Motor neuron (in vitro differentiated cells): ENCODE results near the gene KLK10. TPM values are rescaled to one million over a fixed set of nuclear protein-coding genes. Genes with fewer than 3 reads are reported as not detected.
"Not testable (repeated sequence)": the region's sequence is repeated elsewhere in the genome, so short reads cannot be mapped to it uniquely, and the experiment has no call there.

ENCODE experiments used
- ATAC-seq, 8 experiments: fragments of 200-7000 bp; cut with Tn5 transposase; replicated peaks in 6 of 8; 2 replicates each; pipeline ENCODE4 v1.8.0; 2021; ENCODE audit warnings: mild to moderate bottlenecking in 8 of 8, moderate library complexity in 8 of 8
- H3K27ac ChIP-seq, 2 donors: fragments of 250-450 bp; sonication (Bioruptor Pico); 2 replicates each; pipeline ENCODE4 v1.9.0; 2021; ENCODE audit warnings: antibody characterized with exemption in 2 of 2, mild to moderate bottlenecking in 2 of 2, moderate library complexity in 1 of 2
- H3K4me1 ChIP-seq, 2 donors: fragments of 250-450 bp; sonication (Bioruptor Pico); replicated peaks in 1 of 2; 2 replicates each; pipeline ENCODE4 v1.6.1; 2021; ENCODE audit warnings: antibody characterized with exemption in 2 of 2, mild to moderate bottlenecking in 2 of 2, moderate library complexity in 1 of 2
- H3K4me3 ChIP-seq, 5 donors: fragments of 250-450 bp; sonication (Bioruptor Pico); 2 replicates each; pipeline ENCODE4 v1.9.0; 2021; ENCODE audit warnings: antibody characterized with exemption in 5 of 5, mild to moderate bottlenecking in 5 of 5, moderate library complexity in 4 of 5
- WGBS, 10 experiments: fragments of 450-650 bp; shearing (Covaris generic); methylation state at CpG; one replicate each; pipeline ENCODE4 v1.0.0; 2022; 5-methylcytosine and 5-hydroxymethylcytosine counted together
- in situ Hi-C, 9 experiments: fragments of 400-800 bp; cut with MboI; loops; one replicate each; pipeline ENCODE4 v1.15.0; 2021; ENCODE audit warnings: low sequenced_read_pairs in 9 of 9, low pct_unique_long_range_greater_than_20kb in 2 of 9; ENCODE audit not compliant: unreplicated experiment in 9 of 9
- total RNA-seq, 8 experiments: library from RNA; unstranded; fragments of 300-600 nt; gene quantifications; 2 replicates each; pipeline versions ENCODE4 v1.2.3 to v1.2.4, GENCODE V29; 2022

KLK10 gene
- total RNA-seq, 8 experiments from 2014 or later, result 0.14 to 0.81 (median 0.37) TPM

DNA sequence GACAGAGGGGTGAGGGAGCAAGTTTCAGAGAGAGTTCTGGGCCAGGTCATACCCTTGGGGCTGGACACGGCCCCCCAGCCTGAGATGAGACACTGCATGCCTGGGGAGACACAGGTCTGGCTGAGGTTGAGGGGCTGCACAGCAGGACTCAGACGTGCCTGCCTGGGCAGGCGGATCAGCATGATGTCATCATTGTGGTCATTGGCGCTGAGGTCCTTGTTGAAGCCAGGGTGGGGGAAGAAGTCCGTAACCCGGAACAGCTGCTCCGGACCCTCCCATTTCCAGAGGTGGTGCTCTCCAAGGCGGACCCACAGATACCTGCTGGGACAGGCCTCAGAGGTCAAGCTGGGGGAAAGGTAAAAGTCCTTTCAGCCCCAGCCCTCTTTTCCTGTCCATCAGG lies 13.1 kb downstream of the KLK10 start:
- Histone ChIP-seq H3K4me3 (no peak overlapping the region), H3K27ac (no peak overlapping the region), H3K4me1 (no peaks in the 10 kb centered on the region)
- 0 to 71% (median 52%) methylated on average over 1 to 7 of the region's 8 CpGs; no CpG with 5 or more reads in 3 of the 10 experiments for WGBS, 10 experiments
- in situ Hi-C loops, result no loop called here
- no peak for ATAC-seq

DNA sequence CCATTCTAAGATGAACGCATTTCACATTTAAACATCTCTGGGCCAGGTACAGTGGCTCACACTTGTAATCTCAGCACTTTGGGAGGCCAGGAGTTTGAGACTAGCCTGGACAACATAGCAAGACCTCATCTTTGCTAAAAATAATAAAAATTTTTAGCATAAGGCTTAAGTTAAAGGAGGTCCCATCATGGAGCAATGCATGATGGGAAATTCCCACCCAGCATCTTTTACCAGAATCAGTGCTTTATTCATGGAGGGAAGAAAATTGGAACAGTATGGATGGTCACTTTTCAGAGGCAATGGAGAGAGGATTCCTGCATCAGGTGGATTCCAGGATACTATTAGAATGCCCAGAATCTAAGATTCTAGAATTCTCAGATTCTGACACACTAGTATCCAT lies 14.3 kb downstream of the KLK10 start:
- in situ Hi-C loops, result no loop called here
- no peak for ATAC-seq
- no peaks in the 10 kb centered on the region for H3K4me1 ChIP-seq
- 0 to 100% (median 71%) methylated on average over 1 of the region's 1 CpG; no CpG with 5 or more reads in 4 of the 10 experiments for WGBS, 10 experiments
- H3K27ac ChIP-seq, result no peak overlapping the region
- H3K4me3 ChIP-seq, result no peak overlapping the region

DNA sequence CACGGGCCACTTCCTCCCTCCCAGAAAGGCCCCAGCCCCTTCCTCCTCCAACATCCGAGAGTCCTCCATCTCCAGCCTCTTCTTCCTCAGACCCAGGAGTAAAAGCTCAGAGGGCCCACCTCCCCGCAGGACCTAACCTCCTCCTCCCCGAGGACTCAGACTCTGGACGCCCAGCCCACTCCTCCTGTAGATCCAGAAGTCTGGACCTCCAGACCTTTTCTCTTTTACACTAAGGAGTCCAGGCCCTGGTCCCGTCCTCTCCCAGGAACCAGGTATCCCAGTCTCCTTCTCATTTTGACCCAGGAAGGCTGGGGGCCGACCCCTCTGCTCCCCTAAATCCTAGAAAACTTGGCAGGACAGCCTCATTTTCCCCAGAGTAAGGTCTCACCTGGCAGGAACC lies 16.2 kb downstream of the KLK10 start:
- in situ Hi-C loops, result no loop called here
- Histone ChIP-seq H3K4me3 (no peak overlapping the region), H3K27ac (no peak overlapping the region), H3K4me1 (no peaks in the 10 kb centered on the region)
- WGBS, 10 experiments, result 27 to 80% (median 69%) methylated on average over 1 to 5 of the region's 7 CpGs; no CpG with 5 or more reads in 6 of the 10 experiments
- ATAC-seq, result no peak

DNA sequence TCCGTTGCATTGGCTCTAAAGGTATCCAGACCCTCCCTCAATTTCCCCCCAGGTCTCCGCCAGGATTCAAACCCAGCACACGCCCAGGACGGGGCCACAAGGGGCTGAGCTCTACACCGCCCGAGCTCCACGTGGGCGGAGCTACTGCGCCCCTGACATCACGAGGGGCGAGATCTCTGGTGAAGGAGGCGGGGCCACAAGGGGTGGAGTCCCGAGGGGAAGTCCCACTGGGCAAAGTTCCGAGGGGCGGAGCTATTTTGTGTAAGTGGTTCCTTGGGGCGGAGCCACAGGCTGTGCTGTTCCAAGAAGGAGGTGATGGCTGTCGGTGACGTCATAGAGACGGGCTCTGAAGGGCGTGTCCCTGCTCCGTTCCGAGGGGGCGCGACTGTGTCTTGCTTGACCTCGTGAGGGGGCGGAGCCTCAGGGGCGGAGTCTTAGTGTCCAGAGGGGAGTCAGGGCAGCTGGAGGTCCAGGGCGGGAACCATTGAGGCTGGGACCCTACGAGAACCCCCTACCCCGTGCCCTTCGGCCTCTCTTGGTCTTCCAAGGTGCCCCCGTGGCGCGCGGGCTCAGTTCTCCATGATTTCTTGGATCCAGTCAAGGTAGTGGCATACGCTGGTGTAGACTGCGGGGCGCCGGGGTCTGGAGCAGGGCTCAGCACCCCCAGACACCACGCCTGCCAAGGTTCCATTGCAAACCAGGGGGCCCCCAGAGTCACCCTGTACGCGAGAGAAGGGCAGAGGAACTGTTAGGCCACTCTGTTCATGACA lies 16.8 kb downstream of the KLK10 start:
- Histone ChIP-seq H3K27ac (no peak overlapping the region), H3K4me3 (no peak overlapping the region), H3K4me1 (no peaks in the 10 kb centered on the region)
- in situ Hi-C loops, result no loop called here
- 73 to 100% (median 86%) methylated on average over 2 to 4 of the region's 42 CpGs; no CpG with 5 or more reads in 6 of the 10 experiments for WGBS, 10 experiments
- ATAC-seq, result peak in 2 of 8 experiments; percentile 23 to 52

DNA sequence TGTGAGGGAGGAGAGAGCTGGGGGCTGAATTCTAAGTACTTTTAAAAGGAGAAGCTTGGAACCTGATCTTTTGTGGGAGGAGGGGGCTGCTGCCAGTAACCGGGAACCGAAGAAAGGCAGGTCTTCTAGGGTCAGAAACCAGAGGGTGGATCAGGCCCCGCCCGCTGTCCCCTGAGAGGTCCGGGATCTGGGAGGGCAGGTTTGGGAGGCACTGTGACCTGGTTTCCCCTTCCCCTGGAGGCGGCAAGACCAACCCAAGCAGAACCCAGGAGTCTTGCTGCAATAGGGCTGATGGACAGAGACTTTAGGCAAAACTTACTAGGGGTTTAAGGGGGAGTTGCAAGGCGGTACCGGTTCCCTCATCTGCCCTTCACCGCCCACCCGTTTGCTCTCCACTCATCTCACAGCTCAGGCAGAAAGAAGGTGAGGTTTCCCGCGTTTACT lies 17.4 kb downstream of the KLK10 start:
- Histone ChIP-seq H3K4me3 (no peak overlapping the region), H3K4me1 (no peaks in the 10 kb centered on the region), H3K27ac (no peak overlapping the region)
- in situ Hi-C loops, result no loop called here
- WGBS, 10 experiments, result 72 to 100% (median 83%) methylated on average over 2 to 4 of the region's 12 CpGs; no CpG with 5 or more reads in 6 of the 10 experiments
- ATAC-seq, result no peak

DNA sequence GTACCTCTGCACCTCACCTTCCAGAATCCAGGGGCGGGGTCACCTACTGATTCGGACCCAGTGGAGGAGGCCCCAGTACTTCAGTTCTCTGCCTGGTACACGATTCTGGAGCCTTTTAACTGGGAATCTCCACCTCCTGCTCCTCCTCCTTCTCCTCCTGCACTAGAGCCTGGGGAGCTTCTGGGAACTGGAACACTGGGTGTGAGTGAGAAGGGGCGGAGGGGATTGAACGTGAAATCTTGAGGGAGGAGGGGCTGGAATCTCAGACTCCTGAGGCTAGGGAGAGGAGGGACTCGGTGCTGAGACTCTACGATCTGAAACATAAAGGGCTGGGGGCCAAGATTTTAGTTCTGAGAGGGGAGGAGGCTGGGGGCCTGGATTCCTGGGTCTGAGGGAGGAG lies 18.0 kb downstream of the KLK10 start, which contains the start of gene KLK8:
KLK8 (minus strand) TSS at position 90 of the 400 bp plus-strand sequence. CDS start 437 bp downstream, outside the sequence.
- Histone ChIP-seq H3K4me3 (no peak within 1 kb of the TSS), H3K27ac (no peak within 1 kb of the TSS), H3K4me1 (no peaks in the 10 kb centered on the region)
- peak in 2 of 8 experiments; percentile 31 to 77 for ATAC-seq
- in situ Hi-C loops, result no loop called here
- no CpG with 5 or more reads among the region's 7 CpGs for whole genome bisulfite sequencing, 10 experiments

DNA sequence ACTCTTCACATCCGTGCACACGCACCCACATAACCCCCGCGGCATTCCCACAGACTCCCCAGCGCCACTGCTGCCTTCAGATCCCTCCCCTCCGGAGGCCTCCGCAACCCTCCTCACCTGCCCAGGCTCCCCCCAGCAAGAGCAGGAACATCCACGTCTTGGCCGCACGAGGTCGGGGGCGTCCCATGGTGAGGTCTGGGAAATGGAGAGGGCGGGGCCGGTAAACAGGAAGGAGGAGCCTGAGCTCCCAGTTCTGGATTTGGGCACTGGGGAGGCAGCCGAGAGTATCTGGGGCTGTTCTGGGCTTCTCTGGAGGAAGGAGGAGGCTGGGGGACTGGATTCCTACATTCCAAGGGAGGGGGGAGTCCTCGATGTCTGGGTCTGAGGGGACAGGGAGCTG lies 18.5 kb downstream of the KLK10 start:
- 0 to 100% methylated on average over 1 to 4 of the region's 16 CpGs; no CpG with 5 or more reads in 8 of the 10 experiments for WGBS, 10 experiments
- no peak overlapping the region for H3K27ac ChIP-seq
- peak in 1 of 8 experiments; percentile 58 for ATAC-seq
- H3K4me1 ChIP-seq, result no peaks in the 10 kb centered on the region
- in situ Hi-C loops, result no loop called here
- H3K4me3 ChIP-seq, result no peak overlapping the region

DNA sequence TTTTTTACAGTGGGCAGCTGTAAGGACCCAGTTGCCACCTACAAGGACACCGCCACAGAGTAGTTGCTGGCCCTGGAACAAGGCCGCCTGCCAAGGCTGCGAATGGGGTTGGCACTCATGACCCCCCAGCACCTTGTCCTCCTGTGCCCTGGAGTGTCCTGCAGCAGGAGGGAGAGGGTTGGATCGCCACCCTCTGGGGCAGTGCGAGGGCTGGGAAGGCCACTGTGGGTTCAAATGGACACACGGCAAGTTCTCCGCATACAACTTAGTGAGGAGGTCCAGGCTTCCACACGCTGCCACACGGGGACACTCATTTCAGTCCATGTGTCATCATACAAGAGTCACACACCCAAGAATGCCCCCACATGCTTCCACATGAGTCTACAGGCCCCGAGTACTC lies 19.1 kb downstream of the KLK10 start:
- H3K27ac ChIP-seq, result no peak overlapping the region
- H3K4me1 ChIP-seq, result no peaks in the 10 kb centered on the region
- WGBS, 10 experiments, result 81 to 94% (median 86%) methylated on average over 2 to 5 of the region's 10 CpGs; no CpG with 5 or more reads in 7 of the 10 experiments
- in situ Hi-C loops, result no loop called here
- no peak for ATAC-seq
- H3K4me3 ChIP-seq, result no peak overlapping the region

DNA sequence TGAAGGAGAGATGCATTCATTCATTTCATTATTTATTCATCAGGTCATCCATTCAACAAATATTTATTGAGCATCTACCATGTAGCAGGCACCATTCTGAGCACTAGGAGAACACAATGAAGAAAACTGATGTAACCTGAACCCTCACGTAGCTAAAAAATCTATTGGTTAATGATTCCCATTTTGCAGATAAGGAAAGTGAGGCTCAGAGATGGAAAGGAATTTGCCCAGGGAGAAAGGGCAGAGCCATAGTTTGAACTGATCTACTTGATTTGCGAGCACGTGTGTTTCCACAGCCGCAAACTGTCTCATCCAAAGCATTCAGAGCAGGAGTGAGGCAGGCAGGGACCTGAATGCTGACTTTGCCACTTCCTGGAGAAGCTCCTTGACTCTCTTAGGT lies 20.8 kb downstream of the KLK10 start:
- in situ Hi-C loops, result no loop called here
- Histone ChIP-seq H3K4me3 (no peak overlapping the region), H3K4me1 (no peaks in the 10 kb centered on the region), H3K27ac (no peak overlapping the region)
- ATAC-seq, result no peak
- WGBS, 10 experiments, result 30 to 100% (median 69%) methylated on average over 1 to 4 of the region's 4 CpGs; no CpG with 5 or more reads in 2 of the 10 experiments

DNA sequence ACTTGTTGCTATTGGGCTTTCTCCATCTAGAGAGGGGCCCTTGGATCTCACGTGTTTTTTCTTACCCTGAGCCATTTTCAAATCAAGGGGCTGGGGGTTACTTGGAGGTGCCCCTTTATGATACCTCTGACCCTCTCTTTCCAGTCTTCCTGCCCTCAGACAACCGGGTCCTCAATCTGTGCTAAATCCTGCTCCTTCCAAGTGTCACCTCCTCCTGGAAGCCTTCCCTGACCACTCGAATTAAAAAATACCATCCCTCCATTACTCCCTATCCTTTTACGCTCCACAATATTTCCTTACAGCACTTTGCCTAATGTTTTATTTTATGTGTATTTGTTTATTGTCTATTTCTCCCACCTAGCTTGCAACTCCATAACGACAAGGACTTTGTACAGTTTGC lies 21.4 kb downstream of the KLK10 start:
- Histone ChIP-seq H3K4me1 (no peaks in the 10 kb centered on the region), H3K27ac (no peak overlapping the region), H3K4me3 (no peak overlapping the region)
- ATAC-seq, result no peak
- WGBS, 10 experiments, result 10 to 90% (median 47%) methylated on average over 1 to 5 of the region's 5 CpGs
- in situ Hi-C loops, result no loop called here

DNA sequence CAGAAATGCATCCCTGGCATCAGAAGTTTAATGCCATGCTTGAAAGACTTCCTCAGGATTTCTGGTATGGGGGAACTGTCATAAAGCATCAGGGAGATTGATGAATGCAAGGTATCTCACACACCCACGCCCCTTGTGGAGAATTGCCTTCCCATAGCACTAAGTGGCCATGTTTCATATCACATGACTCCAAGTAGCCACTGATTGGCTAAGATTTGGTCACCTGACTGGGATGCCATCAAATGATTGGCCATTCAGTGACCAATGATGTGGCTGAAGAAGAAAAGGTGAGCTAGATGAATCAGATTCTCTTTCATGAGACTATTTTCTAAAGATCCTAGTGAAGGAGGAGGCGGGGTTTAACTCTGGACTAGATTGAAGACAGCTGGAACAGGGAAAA lies 25.4 kb downstream of the KLK10 start:
- 0 to 100% (median 32%) methylated on average over 1 to 2 of the region's 2 CpGs; no CpG with 5 or more reads in 4 of the 10 experiments for WGBS, 10 experiments
- in situ Hi-C loops, result no loop called here
- H3K27ac ChIP-seq, result no peak overlapping the region
- H3K4me1 ChIP-seq, result no peaks in the 10 kb centered on the region
- H3K4me3 ChIP-seq, result no peak overlapping the region
- ATAC-seq, result peak in 2 of 8 experiments; percentile 19 to 69

DNA sequence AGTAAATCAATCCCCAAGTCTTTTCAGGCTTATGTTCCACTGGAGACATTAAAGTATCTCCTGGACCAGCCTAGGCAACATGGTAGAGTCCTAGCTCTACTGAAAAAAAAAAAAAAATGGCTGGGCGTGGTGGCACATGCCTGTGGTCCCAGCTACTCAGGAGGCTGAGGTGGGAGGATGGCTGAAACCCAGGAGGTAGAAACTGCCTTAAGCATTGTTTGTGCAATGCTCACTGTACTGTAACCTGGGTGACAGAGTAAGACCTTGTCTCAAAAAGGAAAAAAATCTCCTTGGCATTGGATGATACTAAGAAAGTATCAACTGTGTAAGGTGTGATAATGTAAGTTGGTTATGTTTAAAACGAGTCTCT lies 26.9 kb downstream of the KLK10 start:
- H3K4me3 ChIP-seq, result no peak overlapping the region
- no peaks in the 10 kb centered on the region for H3K4me1 ChIP-seq
- 0 to 83% (median 25%) methylated on average over 1 to 2 of the region's 2 CpGs; no CpG with 5 or more reads in 1 of the 10 experiments for WGBS, 10 experiments
- ATAC-seq, result no peak
- in situ Hi-C loops, result no loop called here
- H3K27ac ChIP-seq, result no peak overlapping the region

DNA sequence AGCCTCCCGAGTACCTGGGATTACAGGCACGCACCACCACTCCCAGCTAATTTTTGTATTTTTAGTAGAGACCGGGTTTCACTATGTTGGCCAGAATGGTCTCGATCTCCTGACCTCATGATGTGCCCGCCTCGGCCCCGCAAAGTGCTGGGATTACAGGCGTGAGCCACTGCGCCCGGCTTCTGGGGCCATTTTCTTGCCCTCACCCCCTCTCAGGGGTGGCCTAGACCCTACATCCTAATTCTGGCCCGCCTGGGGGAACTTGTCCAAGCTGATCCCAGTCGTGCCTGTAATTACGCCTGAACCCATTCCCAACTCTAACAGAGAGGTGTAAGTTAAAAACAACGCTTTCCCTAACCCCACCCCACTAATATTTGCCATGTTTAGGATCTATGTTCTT lies 35.1 kb downstream of the KLK10 start:
- 44 to 100% (median 77%) methylated on average over 1 to 8 of the region's 14 CpGs; no CpG with 5 or more reads in 1 of the 10 experiments for WGBS, 10 experiments
- H3K27ac ChIP-seq, H3K4me1 ChIP-seq, H3K4me3 ChIP-seq, ATAC-seq, in situ Hi-C loops: not testable (repeated sequence)
